Body of pancreas (tissue), 4 donors: ENCODE data around the gene NKAIN4. TPM values are rescaled to one million over a fixed set of nuclear protein-coding genes. Genes with fewer than 3 reads are reported as not detected.

Experiments
- ATAC-seq: fragments of 150-250 bp; one replicate; pipeline ENCODE4 v1.9.1; 2016
- DNase-seq, 4 donors: peaks; one replicate each; pipeline ENCODE4 v3.0.0-alpha.2; 2019
- H3K27ac ChIP-seq, 4 donors: fragments of 200-600 bp; sonication (generic); 1 replicate in 3 of 4; 2 replicates in 1 of 4; pipeline versions ENCODE4 v1.5.1 to v1.6.1; 2016 to 2019; ENCODE audit warnings: mild to moderate bottlenecking in 1 of 4, mixed read lengths in 1 of 4, moderate library complexity in 1 of 4
- H3K27me3 ChIP-seq, 2 donors: fragments of 200-600 bp; sonication (generic); one replicate each; pipeline ENCODE4 v1.6.0; 2016; ENCODE audit warnings: mild to moderate bottlenecking in 1 of 2
- H3K36me3 ChIP-seq, 2 donors: fragments of 200-600 bp; sonication (generic); replicated peaks in 1 of 2; 2 replicates each; pipeline ENCODE4 v1.5.1; 2016; ENCODE audit warnings: low read depth in 2 of 2; ENCODE audit not compliant: insufficient read depth in 1 of 2
- H3K4me1 ChIP-seq: fragments of 200-600 bp; sonication (generic); one replicate; pipeline ENCODE4 v1.6.0; 2016
- H3K4me3 ChIP-seq, 2 donors: fragments of 200-600 bp; sonication (generic); 1 replicate in 1 of 2; 2 replicates in 1 of 2; pipeline ENCODE4 v1.5.1; 2016 to 2019
- H3K9me3 ChIP-seq, 3 donors: fragments of 200-600 bp; sonication (generic); 1 replicate in 2 of 3; 2 replicates in 1 of 3; pipeline ENCODE4 v1.5.1; 2016
- POLR2A ChIP-seq, 3 donors: fragments of 450-650 bp; IDR thresholded peaks; one replicate each; pipeline ENCODE4 v1.6.1; 2016; ENCODE audit warnings: antibody characterized with exemption in 3 of 3, mild to moderate bottlenecking in 2 of 3
- WGBS, 2 donors: methylation state at CpG; one replicate each; pipeline ENCODE4 v1.1.5; 2017; 5-methylcytosine and 5-hydroxymethylcytosine counted together
- intact Hi-C: fragments of 100-400 bp; cut with DNase I; formaldehyde crosslinking; loops from one replicate; pipeline ENCODE4 v1.15.1; 2023
- total RNA-seq, 2 donors: library from RNA; depleted of rRNA; stranded (reverse); fragments of >200 nt; gene quantifications; one replicate each; pipeline ENCODE4 v1.1.0, GENCODE V29; 2016
- TF ChIP-seq, protein P1 (sequence below), 7 experiments: fragments of 450-650 bp in 4 of 7; fragments of 200-600 bp in 3 of 7; sonication (generic) in 3 of 7; IDR thresholded peaks; one replicate each; pipeline ENCODE4 v1.5.1; 2016 to 2019; ENCODE audit warnings: antibody characterized with exemption in 7 of 7

NKAIN4 gene
- total RNA-seq, 2 donors from 2014 or later, result not detected

GRCh38 chr20:63265891-63266515, 11.7 kb upstream of the NKAIN4 start:
- Histone ChIP-seq H3K27me3 (no peaks in the 10 kb centered on the region), H3K4me1 (no peaks in the 10 kb centered on the region), H3K27ac (no peak overlapping the region), H3K36me3 (no peaks in the 10 kb centered on the region), H3K4me3 (no peak overlapping the region), H3K9me3 (no peaks in the 10 kb centered on the region)
- intact Hi-C loops, result no loop called here
- no peak for DNase-seq
- no peak for ATAC-seq
- no peak for TF ChIP-seq POLR2A (IDR thresholded peaks at IDR 0.05)
- TF ChIP-seq, protein P1, sequence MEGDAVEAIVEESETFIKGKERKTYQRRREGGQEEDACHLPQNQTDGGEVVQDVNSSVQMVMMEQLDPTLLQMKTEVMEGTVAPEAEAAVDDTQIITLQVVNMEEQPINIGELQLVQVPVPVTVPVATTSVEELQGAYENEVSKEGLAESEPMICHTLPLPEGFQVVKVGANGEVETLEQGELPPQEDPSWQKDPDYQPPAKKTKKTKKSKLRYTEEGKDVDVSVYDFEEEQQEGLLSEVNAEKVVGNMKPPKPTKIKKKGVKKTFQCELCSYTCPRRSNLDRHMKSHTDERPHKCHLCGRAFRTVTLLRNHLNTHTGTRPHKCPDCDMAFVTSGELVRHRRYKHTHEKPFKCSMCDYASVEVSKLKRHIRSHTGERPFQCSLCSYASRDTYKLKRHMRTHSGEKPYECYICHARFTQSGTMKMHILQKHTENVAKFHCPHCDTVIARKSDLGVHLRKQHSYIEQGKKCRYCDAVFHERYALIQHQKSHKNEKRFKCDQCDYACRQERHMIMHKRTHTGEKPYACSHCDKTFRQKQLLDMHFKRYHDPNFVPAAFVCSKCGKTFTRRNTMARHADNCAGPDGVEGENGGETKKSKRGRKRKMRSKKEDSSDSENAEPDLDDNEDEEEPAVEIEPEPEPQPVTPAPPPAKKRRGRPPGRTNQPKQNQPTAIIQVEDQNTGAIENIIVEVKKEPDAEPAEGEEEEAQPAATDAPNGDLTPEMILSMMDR (IDR thresholded peaks at IDR 0.05), result no peak
- WGBS, 2 donors, result 48 to 63% methylated on average over 8 to 12 of the region's 12 CpGs

- TF ChIP-seq, protein P1 (IDR thresholded peaks at IDR 0.05), result no peak
- TF ChIP-seq POLR2A (IDR thresholded peaks at IDR 0.05), result no peak
- ATAC-seq, result no peak
- no peaks in the 10 kb centered on the region for H3K27me3 ChIP-seq
- H3K36me3 ChIP-seq, result no peaks in the 10 kb centered on the region
- no peaks in the 10 kb centered on the region for H3K9me3 ChIP-seq
- no peak overlapping the region for H3K4me3 ChIP-seq
- no peaks in the 10 kb centered on the region for H3K4me1 ChIP-seq
- no peak overlapping the region for H3K27ac ChIP-seq
- intact Hi-C loops, result no loop called here
- 20 to 31% methylated on average over 13 to 14 of the region's 14 CpGs for WGBS, 2 donors
- no peak for DNase-seq
These were observed 10.3 kb upstream of the NKAIN4 start for GRCh38 chr20:63264519-63264918.

- no peak for DNase-seq
- no peak overlapping the region for H3K27ac ChIP-seq
- H3K4me1 ChIP-seq, result no peaks in the 10 kb centered on the region
- TF ChIP-seq POLR2A (IDR thresholded peaks at IDR 0.05), result no peak
- TF ChIP-seq, protein P1 (IDR thresholded peaks at IDR 0.05), result no peak
- no peak for ATAC-seq
- no peak overlapping the region for H3K4me3 ChIP-seq
- intact Hi-C loops, result no loop called here
- H3K9me3 ChIP-seq, result no peaks in the 10 kb centered on the region
- no peaks in the 10 kb centered on the region for H3K27me3 ChIP-seq
- 44 to 64% methylated on average over 1 to 10 of the region's 10 CpGs for WGBS, 2 donors
- H3K36me3 ChIP-seq, result no peaks in the 10 kb centered on the region
These were observed 9.7 kb upstream of the NKAIN4 start for GRCh38 chr20:63264000-63264399.

DNA sequence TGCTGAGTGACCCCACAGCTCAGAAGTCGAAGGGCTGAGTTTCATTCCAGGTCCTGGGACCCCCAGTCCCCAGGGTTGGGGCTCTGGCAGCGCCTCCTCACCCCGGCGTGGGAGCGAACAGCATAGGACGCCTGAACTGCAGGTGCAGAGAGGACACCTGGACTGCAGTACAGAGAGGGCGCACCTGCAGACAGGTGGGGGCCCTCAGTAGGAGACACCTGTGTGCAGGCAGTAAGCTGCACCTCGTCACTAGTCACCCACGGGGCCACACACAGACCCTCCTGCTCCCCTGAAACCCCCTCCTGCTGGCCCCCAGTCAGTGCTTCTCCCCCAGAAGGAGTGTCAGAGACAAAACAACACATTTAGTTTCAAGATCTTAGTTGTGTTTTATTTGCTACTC, 8.6 kb upstream of the NKAIN4 start:
- Histone ChIP-seq H3K36me3 (no peaks in the 10 kb centered on the region), H3K27ac (no peak overlapping the region)

More for the DNA sequence above, 8.6 kb upstream of the NKAIN4 start:
- TF ChIP-seq, protein P1 (IDR thresholded peaks at IDR 0.05), result no peak
- no peak for TF ChIP-seq POLR2A (IDR thresholded peaks at IDR 0.05)
- no peaks in the 10 kb centered on the region for H3K27me3 ChIP-seq
- H3K4me3 ChIP-seq, result no peak overlapping the region
- 43 to 53% methylated on average over 5 to 8 of the region's 9 CpGs for WGBS, 2 donors
- ATAC-seq, result no peak
- intact Hi-C loops, result no loop called here
- no peaks in the 10 kb centered on the region for H3K9me3 ChIP-seq
- no peaks in the 10 kb centered on the region for H3K4me1 ChIP-seq
- no peak for DNase-seq
